GM21381 (cell line): ENCODE measurements around the gene LSG1.
"Not testable (repeated sequence)": the region's sequence is repeated elsewhere in the genome, so short reads cannot be mapped to it uniquely, and the experiment has no call there.

Experiments
- ATAC-seq: cut with Tn5 transposase; IDR thresholded peaks from one replicate; pipeline ENCODE4 v1.9.1; 2021; ENCODE audit warnings: mild to moderate bottlenecking, moderate library complexity; ENCODE audit not compliant: unreplicated experiment

Gene LSG1

DNA sequence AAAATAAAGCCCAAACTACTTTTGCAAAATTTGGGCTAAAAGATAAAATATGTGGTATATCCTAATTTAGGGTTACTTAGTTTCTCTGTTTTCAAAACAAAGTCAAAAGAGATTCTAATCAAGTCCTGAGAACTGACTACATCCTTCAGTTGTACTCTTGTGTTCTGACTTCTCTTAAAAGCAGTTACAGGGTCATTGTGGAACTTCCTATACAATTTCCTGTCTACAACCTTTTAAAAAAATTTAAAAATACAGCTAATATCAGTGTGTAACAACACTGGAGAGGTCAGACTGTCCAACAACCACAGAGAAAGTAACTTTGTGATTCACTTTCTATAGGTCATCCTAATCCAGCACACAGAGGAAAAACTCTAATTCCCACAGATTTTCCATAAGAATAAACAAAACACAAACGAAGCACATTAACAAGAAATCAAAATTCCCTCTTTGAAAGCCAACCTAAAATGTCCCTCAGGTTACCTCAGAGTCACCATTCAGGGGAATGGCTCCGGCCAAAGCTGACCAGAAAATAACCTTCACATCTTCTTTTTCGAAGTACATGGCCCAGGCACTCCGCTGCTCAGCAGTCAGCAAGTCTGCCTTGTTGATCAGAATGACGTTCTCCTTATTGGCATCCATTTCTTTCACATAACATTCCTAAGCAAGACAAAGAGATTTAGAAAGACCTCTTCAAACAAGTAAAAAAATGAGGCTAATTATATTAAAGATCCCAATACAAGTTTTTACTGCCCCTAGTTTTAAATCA is 13.3 kb downstream of the LSG1 start:
- ATAC-seq, result no peak

DNA sequence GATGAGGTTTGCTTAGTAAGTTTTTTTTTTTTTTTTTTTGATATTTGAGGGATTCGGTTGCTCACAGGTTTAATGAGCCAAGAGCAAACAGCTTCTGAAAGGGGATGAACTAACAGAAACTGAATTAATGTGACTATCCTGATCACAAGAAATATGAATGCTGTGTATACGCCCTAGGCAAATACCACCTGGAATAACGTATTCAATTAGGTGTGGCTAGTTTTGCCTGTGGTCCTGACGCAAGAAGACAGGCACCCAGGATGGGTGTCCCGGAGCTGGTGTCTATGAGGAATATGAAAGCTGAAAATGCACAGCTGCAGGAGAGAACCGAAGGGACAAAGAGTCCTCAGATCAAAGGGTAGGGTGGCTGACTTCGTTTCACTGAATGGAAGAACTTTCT is 14.6 kb downstream of the LSG1 start:
- no peak for ATAC-seq

DNA sequence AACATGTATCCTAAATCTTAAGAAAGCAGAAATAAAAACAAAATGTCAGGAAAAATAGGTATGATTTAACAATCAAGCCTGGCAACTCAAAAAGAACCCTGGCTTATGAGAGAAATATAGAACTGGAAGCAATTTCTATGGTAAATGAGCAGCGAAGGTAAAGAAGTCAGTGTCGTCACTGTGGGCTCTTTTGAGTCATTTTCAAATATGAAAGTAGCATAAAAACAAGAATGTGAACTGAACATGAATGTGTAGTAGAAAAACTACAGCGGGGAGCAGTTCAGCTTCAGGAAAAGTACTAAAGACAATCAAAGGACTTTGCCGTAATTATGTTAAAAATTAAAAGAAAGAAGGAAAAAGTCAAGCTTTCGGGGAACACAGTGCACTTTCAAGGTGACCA is 17.5 kb downstream of the LSG1 start:
- peak; percentile 92 for ATAC-seq

DNA sequence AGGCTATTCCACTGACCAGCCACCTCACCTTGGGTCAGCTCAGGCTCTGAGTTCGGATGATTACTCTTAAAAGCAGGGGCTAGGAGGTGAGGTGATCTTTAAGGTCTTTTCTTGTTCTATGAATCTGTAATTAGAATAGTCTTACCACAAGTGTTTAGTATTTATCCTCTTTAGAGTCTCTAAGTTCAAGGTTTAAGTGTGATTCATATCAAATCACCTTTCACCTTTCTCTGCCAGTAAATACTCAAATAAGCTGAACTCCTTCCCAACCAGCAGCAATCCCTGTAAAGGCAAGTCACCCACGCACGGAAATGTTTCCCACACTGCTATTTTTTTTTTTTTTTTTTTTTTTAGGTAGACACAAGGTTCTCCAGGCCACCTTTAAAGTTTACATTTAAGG is 24.2 kb downstream of the LSG1 start:
- ATAC-seq, result no peak

DNA sequence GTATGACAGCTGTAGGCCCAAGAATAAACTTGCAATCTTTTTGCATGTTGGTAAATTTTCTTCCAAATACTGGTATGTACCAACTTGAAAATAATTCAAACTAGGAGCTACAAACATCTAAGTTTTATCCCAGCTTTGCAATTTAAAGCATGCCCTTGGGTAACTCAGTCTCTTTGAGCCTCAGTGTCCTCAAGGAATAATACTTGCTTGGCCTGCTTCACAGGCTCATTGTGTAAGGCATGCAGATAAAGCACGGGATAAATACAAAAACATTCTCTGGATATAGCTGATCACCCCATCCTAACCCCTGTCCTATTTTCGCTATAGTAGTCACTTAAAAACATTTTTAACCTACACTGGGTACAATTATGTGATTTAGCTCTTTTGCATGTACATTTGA is 29.2 kb downstream of the LSG1 start:
- ATAC-seq, result no peak

DNA sequence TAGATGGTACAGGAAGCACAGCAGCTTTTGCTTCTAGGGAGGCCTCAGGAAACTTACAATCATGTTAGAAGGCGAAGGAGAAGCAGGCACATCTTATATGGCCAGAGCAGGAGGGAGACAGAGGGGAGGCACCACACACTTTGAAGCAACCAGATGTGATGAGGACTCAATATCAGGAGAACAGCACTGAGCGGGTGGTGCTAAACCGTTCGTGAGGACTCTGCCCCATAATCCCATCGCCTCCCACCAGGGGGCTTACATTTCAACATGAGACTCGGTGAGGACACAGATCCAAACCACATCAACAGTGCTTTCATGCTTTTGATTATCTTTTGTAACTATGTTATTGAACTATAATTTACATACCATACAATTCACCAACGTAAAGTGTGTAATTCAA is 31.2 kb downstream of the LSG1 start:
- no peak for ATAC-seq

DNA sequence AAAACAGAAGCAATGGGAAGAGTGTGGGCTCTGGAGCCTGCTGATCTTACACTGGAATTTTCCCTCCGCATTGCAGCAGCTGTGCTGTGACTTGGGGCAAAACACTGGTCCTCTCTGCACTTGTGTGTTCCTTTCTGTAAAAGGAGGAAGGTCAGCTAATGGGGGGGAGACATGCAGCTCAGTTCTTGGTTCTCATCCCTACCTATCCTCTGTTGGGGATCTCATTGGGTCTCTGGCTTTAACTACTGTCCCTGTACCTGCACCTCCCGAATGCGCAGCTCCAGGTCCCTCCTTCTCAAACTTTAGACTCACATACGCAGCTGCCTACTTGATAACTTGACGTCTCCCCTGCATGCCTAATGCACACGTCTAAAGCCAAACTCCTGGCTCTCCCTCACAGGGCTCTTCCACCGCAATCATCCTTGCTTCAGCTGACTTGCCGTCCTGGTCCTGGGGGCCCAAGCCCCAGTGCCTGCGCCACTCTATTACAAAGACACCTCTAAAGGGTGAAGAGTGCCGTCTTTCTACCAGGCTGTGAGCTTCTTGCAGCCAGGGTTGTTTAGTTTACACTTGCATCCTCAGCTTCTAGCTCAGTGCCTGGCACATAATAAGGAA is 32.9 kb downstream of the LSG1 start:
- no peak for ATAC-seq

DNA sequence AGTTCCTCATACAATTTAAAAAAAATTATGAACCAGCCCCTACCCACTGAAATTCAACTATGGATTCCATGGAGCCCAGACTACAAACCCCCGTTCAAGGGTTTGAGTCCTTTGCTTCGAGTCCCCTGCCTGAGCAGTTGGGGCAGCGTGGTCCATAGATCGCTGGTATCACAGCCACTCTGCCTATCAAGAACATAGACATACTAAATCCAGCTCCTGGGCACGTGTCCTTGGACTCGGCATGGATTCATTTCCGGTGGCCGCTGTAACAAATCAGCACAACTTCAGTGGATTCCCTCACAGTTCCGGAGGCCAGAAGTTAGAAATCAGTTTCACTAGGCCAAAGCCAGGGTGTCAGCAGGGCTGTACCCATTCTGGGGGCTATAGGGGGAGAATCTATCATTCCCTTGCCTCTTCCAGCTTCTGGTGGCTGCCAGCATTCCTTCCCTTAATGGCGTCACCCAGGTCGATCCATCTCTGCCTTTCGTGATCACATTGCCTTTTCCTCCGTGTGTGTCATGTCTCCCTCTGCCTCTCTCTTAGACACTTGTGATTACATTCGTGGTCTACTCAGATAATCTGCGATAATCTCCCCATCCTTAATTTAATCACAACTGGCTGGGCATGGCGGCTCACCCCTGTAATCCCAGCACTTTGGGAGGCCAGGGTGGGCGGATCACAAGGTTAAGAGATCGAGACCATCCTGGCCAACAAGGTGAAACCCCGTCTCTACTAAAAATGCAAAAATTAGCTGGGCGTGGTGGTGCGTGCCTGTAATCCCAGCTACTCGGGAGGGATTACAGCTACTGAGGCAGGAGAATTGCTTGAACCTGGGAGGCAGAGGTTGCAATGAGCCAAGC is 34.2 kb downstream of the LSG1 start:
- no peak for ATAC-seq

DNA sequence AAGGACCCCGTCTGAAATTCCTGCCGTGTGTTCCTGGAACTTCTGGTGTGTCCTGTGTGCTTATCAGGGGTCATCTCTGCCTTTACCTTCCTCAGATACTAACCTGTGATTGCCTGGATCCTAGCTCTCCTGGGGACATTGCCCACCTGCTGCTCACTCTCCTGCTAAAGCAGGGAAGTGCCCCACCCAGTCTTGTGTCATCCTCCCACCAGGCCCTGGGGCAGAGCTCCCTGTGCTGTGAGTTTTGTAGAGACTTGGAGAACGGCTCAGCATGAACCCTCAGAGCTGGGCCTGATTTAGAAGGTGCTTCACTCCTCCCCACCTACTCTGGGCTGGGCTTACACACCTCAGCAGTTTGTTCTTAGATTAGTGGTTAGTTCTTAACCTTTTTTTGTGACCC is 34.9 kb downstream of the LSG1 start:
- ATAC-seq, result no peak

DNA sequence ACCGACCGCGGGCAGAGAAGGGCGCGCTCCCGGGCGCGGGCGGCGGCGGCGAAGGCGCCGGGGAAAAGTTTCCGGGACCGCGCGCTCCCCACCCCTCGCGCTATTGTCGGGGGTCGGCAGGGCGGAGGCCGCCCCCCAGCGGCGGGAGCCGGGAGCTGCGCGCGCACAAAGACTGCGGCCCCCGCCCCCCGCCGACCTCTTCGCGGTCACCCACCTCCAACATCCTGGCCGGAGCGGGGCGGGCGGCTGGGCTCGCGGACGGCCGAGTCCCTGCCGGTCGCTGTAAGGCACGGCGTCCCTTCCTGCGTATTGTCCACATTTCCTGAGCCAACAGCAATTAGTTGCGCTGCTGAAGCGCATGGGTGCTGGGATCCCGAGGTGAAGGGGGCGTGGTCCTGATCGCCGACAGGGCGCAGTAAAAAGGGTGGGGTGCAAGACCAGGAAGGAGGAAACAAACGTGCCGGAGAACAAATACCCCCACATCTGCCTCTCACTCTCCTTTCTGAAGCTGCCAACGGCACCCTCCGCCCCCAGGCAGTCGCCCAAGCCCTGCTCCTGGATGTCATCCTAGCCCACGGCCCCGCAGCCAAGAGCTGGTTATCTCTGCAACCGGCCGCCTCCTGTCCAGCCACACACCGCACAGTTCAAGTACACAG is 38.5 kb downstream of the LSG1 start, which contains the start of gene TMEM44:
TSS of gene TMEM44 (minus strand) at position 71 of the 656 bp plus-strand sequence. CDS start 204 bp downstream, outside the sequence.
- ATAC-seq, result peak; percentile 86

DNA sequence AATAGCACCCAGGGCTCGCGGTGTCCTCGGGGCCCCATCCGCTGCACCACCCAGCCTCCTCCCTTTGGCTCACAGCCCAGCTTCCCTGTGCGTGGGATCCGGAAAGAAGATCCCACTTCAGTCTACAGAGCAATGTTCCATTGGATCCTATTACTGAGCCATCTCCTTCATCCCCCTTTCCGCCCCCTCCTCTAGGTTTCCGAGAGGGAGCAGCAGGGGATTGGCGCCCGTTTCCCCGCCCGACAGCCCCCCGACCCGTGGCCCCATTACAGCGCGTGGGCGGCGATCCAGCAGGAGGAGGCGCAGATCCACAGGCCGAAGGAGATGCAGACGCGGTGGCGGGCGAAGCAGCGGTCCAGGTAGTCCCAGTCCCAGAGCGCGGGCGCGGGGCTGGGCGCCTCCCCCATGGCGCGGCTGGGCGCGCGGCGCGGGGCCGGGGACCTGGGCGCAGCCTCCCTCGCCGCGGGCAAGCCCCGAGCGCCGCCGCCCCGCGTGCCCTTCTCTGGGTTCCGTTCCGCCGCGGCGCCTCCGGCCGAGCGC is 39.1 kb downstream of the LSG1 start:
- peak; percentile 61 for ATAC-seq

DNA sequence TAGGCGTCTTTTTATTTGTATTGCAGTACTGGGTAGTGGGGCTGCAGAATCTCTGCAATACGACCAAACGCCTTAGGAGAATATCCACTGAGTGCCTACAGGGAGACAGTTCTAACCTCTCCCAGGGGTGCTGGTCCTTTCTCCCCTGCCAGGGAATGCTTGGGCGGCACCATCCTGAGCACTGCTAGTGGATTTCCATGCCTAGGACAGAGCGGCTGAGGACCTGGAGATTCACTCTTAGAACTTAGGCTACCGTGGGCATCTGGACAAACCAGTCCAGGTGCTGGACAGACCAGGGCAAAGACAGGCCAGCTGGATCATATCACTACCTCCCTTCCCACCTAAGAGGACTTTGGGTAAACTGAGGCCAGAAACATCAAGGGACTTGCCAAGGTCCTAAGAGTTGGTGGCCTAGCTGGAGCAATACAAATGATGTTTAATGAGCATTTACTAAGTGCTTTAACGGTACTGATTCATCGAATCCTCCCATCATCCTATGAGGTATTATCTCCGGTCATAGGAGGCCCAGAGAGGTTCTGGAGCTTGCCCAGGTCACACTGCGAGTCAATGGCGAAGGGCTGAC is 39.7 kb downstream of the LSG1 start:
- ATAC-seq, result no peak

DNA sequence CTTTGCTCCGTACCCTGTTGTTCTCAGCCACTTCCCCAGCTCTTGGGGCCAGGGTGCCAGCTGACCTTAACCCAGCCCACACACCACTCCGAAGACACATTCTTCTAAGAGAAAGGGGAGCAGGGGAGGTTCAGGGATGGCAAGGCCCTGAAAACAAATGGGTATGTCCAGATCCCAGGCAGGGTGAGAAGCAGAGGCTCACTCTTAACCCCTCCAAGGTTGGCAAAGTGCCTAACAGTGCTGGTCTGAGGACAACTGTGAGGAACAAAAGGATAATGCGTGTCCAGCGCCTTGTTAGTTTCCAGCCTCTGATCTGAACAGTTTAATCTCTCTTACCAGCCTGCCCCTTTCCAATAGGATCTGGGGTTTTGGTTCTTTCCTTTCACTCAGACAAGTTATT is 40.3 kb downstream of the LSG1 start:
- ATAC-seq, result no peak

DNA sequence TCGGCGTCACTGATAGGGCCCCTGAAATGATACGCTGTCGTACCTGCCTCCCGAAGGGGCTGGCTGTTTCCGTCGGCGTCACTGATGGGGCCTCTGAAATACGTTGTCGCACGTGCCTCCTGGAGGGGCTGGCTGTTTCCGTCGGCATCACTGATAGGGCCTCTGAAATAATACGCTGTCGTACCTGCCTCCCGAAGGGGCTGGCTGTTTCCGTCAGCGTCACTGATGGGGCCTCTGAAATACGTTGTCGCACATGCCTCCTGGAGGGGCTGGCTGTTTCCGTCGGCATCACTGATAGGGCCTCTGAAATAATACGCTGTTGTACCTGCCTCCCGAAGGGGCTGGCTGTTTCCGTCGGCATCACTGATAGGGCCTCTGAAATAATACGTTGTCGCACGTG is 41.3 kb downstream of the LSG1 start:
- not testable (repeated sequence) for ATAC-seq

DNA sequence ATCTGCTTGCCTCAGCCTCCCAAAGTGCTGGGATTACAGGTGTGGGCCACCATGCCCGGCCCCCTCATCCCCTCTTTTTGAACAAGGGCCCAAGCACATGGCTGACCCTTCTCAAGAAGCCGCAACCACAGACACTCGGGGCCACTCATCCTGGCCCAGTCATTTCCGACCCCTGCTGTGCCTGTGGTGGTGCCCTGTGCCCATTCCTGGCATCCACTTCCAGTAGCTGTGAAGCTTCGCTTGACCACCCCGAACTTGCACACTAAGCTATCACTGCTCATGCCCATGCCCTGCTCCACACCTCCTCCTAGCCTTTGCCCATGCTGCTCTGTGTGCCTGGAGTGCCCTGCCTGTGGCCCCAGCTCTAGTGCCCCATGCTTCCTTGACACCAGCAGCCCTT is 47.0 kb downstream of the LSG1 start:
- ATAC-seq, result no peak

DNA sequence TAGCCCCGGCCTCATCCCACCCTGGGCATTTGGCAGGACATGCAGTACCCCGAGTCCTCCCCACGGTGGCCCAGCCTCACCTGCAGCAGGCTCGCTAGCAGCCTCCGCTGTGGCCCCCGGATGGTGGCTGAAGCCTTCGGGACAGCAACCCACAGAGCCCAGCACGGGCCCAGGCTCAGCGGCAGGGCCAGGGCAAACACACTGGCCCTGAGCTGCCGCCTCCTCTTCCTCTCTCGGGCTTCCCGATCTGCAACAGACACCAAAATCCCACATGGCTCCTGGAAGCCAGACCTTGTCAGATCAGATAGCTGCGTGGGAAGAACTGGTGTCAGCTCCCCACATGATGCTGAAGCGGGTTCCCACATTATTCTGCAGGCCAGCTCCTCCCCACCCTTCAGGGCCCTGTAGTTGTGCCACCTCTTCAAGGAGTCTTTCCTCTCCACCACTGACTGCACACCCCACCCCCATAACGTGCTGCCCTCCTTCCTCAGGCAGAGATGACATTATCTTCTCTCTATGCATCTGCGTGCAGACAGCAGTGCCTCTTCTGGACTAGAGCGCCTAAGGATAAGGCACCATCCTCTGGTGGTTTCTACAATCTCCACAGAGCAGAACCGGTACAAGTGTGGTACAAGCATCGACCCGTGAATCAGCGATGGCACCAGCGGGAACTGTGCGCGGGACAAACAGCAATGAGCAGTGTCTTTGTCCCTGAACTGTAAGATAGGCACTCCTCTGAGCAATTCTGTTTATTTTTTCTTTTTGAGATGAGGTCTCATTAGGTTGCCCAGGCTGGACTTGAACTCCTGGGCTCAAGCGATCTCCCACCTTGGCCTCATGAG is 48.3 kb downstream of the LSG1 start:
- no peak for ATAC-seq

DNA sequence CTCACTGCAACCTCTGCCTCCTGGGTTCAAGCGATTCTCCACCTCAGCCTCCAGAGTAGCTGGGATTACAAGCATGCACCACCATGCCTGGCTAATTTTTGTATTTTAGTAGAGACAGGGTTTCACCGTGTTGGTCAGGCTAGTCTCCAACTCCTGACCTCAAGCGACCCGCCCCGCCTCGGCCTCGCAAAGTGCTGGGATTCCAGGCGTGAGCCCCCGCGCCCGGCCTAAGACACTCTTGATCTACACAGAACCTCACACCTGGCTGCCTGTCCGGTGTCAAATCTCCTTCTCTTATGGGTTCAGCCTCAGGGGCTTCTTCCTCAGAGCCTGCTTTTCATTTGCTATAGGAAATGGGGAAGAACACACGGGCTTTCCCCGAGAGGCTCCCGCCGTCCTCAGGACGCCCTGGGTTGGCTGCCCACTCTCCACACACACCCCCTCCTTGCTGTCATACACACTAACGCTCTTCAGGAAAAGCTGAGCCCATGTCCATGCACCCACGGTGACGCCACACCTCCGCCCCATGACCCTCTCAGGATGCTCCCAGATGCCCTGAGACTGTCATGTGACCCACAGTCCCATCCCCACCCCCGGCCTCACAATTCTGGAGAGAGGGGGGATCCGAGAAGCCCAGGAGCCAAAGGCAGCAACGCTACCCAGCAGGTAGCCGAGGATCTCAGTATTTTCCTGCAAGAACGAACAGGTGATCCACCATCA is 49.2 kb downstream of the LSG1 start:
- ATAC-seq, result no peak

DNA sequence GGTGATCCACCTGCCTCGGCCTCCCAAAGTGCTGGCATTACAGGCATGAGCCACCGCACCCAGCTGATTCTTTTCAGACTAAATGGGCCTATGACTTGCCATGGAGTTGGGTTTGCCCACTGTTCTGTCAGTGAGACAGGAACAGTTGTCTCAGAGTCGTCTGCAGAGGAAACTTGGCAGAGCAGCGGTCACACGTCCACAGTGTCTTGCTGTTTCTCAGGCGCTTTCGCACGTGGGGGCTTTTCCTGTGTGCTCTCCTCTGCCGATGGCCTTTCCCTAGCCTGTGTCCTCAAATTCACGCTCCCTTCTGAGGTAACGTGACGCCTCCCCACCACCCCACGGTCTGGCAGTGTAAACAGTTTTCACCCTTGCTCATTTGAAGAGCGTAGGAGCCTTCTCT is 50.0 kb downstream of the LSG1 start:
- ATAC-seq, result no peak

DNA sequence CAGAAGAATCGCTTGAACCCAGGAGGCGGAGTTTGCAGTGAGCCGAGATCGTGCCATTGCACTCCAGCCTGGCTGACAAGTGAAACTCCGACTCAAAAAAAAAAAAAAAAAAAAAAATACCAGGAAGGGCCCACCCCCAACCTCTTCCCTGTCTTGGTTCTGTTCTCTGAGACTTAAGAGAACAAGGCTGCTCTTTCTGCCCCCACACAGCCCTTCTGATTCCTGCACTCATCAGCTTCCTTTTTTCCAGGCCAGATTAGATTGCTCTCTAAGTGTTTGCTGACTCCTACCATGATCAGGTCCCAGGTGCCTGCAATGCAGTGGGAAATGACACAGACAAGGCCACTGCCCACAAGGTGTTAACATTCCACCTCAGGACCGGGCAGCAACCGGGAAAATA is 51.8 kb downstream of the LSG1 start:
- no peak for ATAC-seq
